ENCODE data around the gene C16orf86. TPM values are rescaled to one million over a fixed set of nuclear protein-coding genes. Genes with fewer than 3 reads are reported as not detected.

Gene C16orf86
- total RNA-seq, 1 donor from 2014 or later, result 0.82 TPM

- H3K9me3 Mint-ChIP-seq (ENCODE audit: low read depth), result no peaks in the 10 kb centered on the region
- H3K4me1 Mint-ChIP-seq (ENCODE audit: low read depth), result peaks cover 14% of the 10 kb centered on the region
- H3K27me3 Mint-ChIP-seq (ENCODE audit: low read depth), result no peaks in the 10 kb centered on the region
- no peaks in the 10 kb centered on the region for H3K36me3 Mint-ChIP-seq (ENCODE audit: low read depth)
- no peak for DNase-seq (ENCODE audit: low spot score)
- H3K4me3 Mint-ChIP-seq (ENCODE audit: unreplicated experiment), result no peak overlapping the region
- no peak for TF ChIP-seq CTCF (IDR thresholded peaks at IDR 0.05)
- H3K27ac Mint-ChIP-seq (ENCODE audit: unreplicated experiment), result no peak overlapping the region
Observed at GRCh38 chr16:67672306-67672705, 5.7 kb downstream of the C16orf86 start.

GRCh38 chr16:67672739-67673662, 6.4 kb downstream of the C16orf86 start:
- Mint-ChIP-seq H3K4me3 (ENCODE audit: unreplicated experiment) (no peak overlapping the region), H3K27me3 (ENCODE audit: low read depth) (no peaks in the 10 kb centered on the region), H3K9me3 (ENCODE audit: low read depth) (no peaks in the 10 kb centered on the region), H3K4me1 (ENCODE audit: low read depth) (peaks cover 9% of the 10 kb centered on the region), H3K36me3 (ENCODE audit: low read depth) (no peaks in the 10 kb centered on the region), H3K27ac (ENCODE audit: unreplicated experiment) (no peak overlapping the region)
- DNase-seq (ENCODE audit: low spot score), result no peak
- peak; percentile 79 for TF ChIP-seq CTCF (IDR thresholded peaks at IDR 0.05)

GRCh38 chr16:67673712-67674580, 7.3 kb downstream of the C16orf86 start:
- H3K27ac Mint-ChIP-seq (ENCODE audit: unreplicated experiment), result peak overlapping the region; percentile 83
- H3K27me3 Mint-ChIP-seq (ENCODE audit: low read depth), result no peaks in the 10 kb centered on the region
- H3K9me3 Mint-ChIP-seq (ENCODE audit: low read depth), result no peaks in the 10 kb centered on the region

GRCh38 chr16:67674851-67675578, 8.4 kb downstream of the C16orf86 start:
- DNase-seq (ENCODE audit: low spot score), result no peak
- Mint-ChIP-seq H3K36me3 (ENCODE audit: low read depth) (no peaks in the 10 kb centered on the region), H3K4me3 (ENCODE audit: unreplicated experiment) (no peak overlapping the region), H3K27me3 (ENCODE audit: low read depth) (no peaks in the 10 kb centered on the region), H3K4me1 (ENCODE audit: low read depth) (peaks cover 9% of the 10 kb centered on the region), H3K27ac (ENCODE audit: unreplicated experiment) (no peak overlapping the region), H3K9me3 (ENCODE audit: low read depth) (no peaks in the 10 kb centered on the region)
- TF ChIP-seq CTCF (IDR thresholded peaks at IDR 0.05), result no peak

More at GRCh38 chr16:67673712-67674580, 7.3 kb downstream of the C16orf86 start:
- H3K4me3 Mint-ChIP-seq (ENCODE audit: unreplicated experiment), result no peak overlapping the region
- no peak for TF ChIP-seq CTCF (IDR thresholded peaks at IDR 0.05)
- peaks cover 9% of the 10 kb centered on the region for H3K4me1 Mint-ChIP-seq (ENCODE audit: low read depth)
- no peak for DNase-seq (ENCODE audit: low spot score)
- H3K36me3 Mint-ChIP-seq (ENCODE audit: low read depth), result no peaks in the 10 kb centered on the region

- Mint-ChIP-seq H3K4me3 (ENCODE audit: unreplicated experiment) (no peak overlapping the region), H3K4me1 (ENCODE audit: low read depth) (peaks cover 9% of the 10 kb centered on the region), H3K27me3 (ENCODE audit: low read depth) (no peaks in the 10 kb centered on the region), H3K27ac (ENCODE audit: unreplicated experiment) (no peak overlapping the region), H3K9me3 (ENCODE audit: low read depth) (no peaks in the 10 kb centered on the region), H3K36me3 (ENCODE audit: low read depth) (no peaks in the 10 kb centered on the region)
- no peak for TF ChIP-seq CTCF (IDR thresholded peaks at IDR 0.05)
- no peak for DNase-seq (ENCODE audit: low spot score)
Observed at GRCh38 chr16:67675579-67675935, 8.9 kb downstream of the C16orf86 start.

Measured in chondrocyte (in vitro differentiated cells).